Stimulated activated CD4-positive, alpha-beta T cell treated with anti-CD3 and anti-CD28 coated beads, Interleukin-4, amount 100 ng/mL, for 24 hours (primary cell): ENCODE data around the gene DGKB.

Experiments used
- DNase-seq: peaks from one replicate; pipeline ENCODE4 v3.0.0-alpha.2; 2020

DGKB gene

GRCh38 chr7:14432924-14433323, 469.6 kb downstream of the DGKB start:
- DNase-seq, result no peak

GRCh38 chr7:14430926-14431325, 471.6 kb downstream of the DGKB start:
- DNase-seq, result no peak

- no peak for DNase-seq
Measured at GRCh38 chr7:14425559-14425958, 477.0 kb downstream of the DGKB start.

- DNase-seq, result no peak
Measured at GRCh38 chr7:14424675-14425074, 477.9 kb downstream of the DGKB start.

GRCh38 chr7:14420768-14421167, 481.8 kb downstream of the DGKB start:
- DNase-seq, result no peak

GRCh38 chr7:14419531-14419930, 483.0 kb downstream of the DGKB start:
- DNase-seq, result no peak

- DNase-seq, result no peak
Measured at GRCh38 chr7:14418633-14419032, 483.9 kb downstream of the DGKB start.

GRCh38 chr7:14414274-14414986, 488.1 kb downstream of the DGKB start:
- DNase-seq, result no peak

GRCh38 chr7:14407246-14408015, 495.1 kb downstream of the DGKB start:
- DNase-seq, result no peak

GRCh38 chr7:14403587-14403986, 499.0 kb downstream of the DGKB start:
- no peak for DNase-seq

- no peak for DNase-seq
Measured at GRCh38 chr7:14400271-14400670, 502.3 kb downstream of the DGKB start.

- DNase-seq, result no peak
Measured at GRCh38 chr7:14398526-14398925, 504.0 kb downstream of the DGKB start.

GRCh38 chr7:14395860-14396259, 506.7 kb downstream of the DGKB start:
- DNase-seq, result no peak

GRCh38 chr7:14394786-14395185, 507.8 kb downstream of the DGKB start:
- no peak for DNase-seq

- no peak for DNase-seq
Measured at GRCh38 chr7:14389595-14389994, 513.0 kb downstream of the DGKB start.

- no peak for DNase-seq
Measured at GRCh38 chr7:14389181-14389591, 513.4 kb downstream of the DGKB start.

- DNase-seq, result no peak
Measured at GRCh38 chr7:14385074-14385473, 517.5 kb downstream of the DGKB start.

GRCh38 chr7:14381936-14382335, 520.6 kb downstream of the DGKB start:
- no peak for DNase-seq

- DNase-seq, result no peak
Measured at GRCh38 chr7:14381306-14381705, 521.2 kb downstream of the DGKB start.

GRCh38 chr7:14380881-14381280, 521.7 kb downstream of the DGKB start:
- DNase-seq, result no peak

- no peak for DNase-seq
Measured at GRCh38 chr7:14377646-14378266, 524.8 kb downstream of the DGKB start.

- no peak for DNase-seq
Measured at GRCh38 chr7:14376711-14377110, 525.8 kb downstream of the DGKB start.

- DNase-seq, result no peak
Measured at GRCh38 chr7:14375998-14376397, 526.6 kb downstream of the DGKB start.

GRCh38 chr7:14374336-14374735, 528.2 kb downstream of the DGKB start:
- no peak for DNase-seq
